HG02623 (cell line): ENCODE measurements around the gene TTC17.
"Not testable (repeated sequence)": the region's sequence is repeated elsewhere in the genome, so short reads cannot be mapped to it uniquely, and the experiment has no call there.

ENCODE experiments used
- ATAC-seq: cut with Tn5 transposase; IDR thresholded peaks from one replicate; pipeline ENCODE4 v1.9.1; 2021; ENCODE audit warnings: moderate library complexity; ENCODE audit not compliant: unreplicated experiment

TTC17 gene, protein sequence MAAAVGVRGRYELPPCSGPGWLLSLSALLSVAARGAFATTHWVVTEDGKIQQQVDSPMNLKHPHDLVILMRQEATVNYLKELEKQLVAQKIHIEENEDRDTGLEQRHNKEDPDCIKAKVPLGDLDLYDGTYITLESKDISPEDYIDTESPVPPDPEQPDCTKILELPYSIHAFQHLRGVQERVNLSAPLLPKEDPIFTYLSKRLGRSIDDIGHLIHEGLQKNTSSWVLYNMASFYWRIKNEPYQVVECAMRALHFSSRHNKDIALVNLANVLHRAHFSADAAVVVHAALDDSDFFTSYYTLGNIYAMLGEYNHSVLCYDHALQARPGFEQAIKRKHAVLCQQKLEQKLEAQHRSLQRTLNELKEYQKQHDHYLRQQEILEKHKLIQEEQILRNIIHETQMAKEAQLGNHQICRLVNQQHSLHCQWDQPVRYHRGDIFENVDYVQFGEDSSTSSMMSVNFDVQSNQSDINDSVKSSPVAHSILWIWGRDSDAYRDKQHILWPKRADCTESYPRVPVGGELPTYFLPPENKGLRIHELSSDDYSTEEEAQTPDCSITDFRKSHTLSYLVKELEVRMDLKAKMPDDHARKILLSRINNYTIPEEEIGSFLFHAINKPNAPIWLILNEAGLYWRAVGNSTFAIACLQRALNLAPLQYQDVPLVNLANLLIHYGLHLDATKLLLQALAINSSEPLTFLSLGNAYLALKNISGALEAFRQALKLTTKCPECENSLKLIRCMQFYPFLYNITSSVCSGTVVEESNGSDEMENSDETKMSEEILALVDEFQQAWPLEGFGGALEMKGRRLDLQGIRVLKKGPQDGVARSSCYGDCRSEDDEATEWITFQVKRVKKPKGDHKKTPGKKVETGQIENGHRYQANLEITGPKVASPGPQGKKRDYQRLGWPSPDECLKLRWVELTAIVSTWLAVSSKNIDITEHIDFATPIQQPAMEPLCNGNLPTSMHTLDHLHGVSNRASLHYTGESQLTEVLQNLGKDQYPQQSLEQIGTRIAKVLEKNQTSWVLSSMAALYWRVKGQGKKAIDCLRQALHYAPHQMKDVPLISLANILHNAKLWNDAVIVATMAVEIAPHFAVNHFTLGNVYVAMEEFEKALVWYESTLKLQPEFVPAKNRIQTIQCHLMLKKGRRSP

GRCh38 chr11:43358801-43359421 is at the start of gene TTC17:
TSS of gene TTC17 (plus strand) at chr11:43358920. CDS start at chr11:43358955, 35 bp downstream.
- ATAC-seq, result peak; percentile 93

DNA sequence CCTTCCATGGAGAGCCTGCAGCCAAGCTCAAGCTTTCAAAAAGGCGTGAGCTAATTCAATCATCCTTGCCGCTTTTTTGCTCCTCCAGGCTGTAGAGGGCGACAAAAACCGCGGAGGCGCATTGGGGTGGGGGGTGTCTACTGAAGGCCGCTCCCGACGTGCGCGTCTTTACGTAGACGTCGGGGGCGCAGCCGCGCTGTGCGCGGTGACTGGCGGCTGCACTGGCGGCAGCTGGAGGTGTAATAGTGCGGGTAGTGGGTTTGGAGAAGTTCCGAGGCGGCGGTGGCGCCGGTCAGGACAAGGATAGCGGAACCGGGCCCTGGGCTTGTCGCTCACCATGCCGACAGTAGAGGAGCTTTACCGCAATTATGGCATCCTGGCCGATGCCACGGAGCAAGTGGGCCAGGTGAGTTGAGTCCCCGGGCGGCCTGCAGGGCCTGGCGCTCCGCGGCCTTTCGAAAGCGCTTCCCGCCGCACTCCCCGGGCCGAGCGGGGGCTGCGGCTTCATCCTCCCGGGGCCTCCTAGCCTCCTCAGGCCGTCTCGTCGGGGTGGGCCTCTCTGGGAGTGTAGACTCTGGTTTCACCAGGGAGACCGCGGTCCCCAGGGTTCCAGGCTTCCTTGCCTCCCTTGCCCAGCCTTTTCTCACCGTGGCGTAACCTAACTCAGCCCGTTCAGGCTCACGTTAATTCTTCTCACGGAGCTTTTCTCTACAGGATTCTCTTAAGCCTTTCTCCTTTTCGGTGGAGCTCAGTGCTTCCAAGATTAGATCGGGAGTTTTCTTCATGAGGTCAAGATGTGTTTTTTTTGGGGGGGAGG is 46.7 kb upstream of the TTC17 start, which contains the start of gene API5:
Gene API5 (plus strand): TSS at position 206 of the 817 bp plus-strand sequence. CDS start 132 bp downstream, at position 338.
- ATAC-seq, result peak; percentile 99

DNA sequence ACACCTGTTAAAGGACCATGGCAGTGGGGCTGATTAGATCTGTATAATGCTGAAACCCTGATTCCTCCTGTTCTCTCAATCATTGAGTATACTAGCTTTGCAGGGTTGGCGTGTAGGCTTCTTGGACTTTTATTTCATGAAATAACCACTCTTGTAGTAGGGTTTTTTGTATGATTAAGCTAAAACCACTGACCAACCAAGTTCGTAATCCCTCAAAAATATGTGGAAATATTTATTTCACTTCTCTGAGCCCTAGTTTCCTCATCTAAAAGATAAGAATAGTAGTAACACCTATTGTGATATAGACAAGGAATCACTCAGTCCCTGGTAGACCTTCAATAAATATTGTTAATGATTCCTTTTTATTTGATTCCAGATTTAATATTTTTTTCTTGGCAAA is 42.8 kb upstream of the TTC17 start:
- no peak for ATAC-seq

GRCh38 chr11:43316451-43316850 is 42.3 kb upstream of the TTC17 start:
- no peak for ATAC-seq

GRCh38 chr11:43327987-43328386 is 30.7 kb upstream of the TTC17 start:
- no peak for ATAC-seq

DNA sequence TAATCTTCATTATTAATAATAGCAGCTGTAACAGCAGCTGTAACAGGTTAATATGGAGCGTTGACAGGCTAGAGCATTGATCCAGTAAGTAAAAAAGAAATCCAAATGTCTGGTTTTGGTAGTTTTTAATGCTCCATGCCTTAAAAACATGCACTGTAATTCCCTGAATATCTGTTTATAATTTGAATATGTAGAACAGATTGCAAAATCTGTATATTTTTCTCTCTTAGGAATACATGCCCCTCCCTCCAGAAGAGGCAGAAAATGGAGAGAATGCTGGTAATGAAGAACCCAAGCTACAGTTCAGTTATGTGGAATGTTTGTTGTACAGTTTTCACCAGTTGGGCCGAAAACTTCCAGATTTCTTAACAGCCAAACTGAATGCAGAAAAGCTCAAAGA is 30.2 kb upstream of the TTC17 start:
- no peak for ATAC-seq

GRCh38 chr11:43341159-43341558 is 17.6 kb upstream of the TTC17 start:
- ATAC-seq, result no peak

DNA sequence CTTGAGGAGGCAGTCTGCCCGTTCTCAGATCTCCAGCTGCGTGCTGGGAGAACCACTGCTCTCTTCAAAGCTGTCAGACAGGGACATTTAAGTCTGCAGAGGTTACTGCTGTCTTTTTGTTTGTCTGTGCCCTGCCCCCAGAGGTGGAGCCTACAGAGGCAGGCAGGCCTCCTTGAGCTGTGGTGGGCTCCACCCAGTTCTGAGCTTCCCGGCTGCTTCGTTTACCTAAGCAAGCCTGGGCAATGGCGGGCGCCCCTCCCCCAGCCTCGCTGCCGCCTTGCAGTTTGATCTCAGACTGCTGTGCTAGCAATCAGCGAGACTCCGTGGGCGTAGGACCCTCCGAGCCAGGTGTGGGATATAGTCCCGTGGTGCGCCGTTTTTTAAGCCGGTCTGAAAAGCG is 7.3 kb upstream of the TTC17 start:
- ATAC-seq, result not testable (repeated sequence)

DNA sequence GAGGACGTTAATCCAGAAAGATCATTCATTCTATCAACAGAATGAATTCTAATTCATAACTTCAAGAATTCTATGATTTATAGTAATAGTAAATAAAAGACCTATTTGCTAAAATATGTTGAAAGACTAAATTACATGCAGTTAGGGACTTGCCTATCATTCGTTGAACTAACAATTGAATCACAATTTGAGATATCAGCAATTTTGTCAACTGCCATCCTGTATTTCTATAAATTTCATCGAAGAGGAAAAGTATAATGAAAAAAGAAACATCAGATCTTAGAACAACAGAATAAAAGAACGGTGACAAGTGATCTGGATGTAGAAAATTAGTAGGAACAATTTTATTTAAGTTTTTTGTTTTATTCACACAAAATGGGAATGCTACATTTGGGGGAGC is 4.4 kb upstream of the TTC17 start:
- no peak for ATAC-seq

GRCh38 chr11:43356336-43356735 is 2.4 kb upstream of the TTC17 start:
- ATAC-seq, result no peak

GRCh38 chr11:43358279-43358800 is 380 bp upstream of the TTC17 start:
- no peak for ATAC-seq

DNA sequence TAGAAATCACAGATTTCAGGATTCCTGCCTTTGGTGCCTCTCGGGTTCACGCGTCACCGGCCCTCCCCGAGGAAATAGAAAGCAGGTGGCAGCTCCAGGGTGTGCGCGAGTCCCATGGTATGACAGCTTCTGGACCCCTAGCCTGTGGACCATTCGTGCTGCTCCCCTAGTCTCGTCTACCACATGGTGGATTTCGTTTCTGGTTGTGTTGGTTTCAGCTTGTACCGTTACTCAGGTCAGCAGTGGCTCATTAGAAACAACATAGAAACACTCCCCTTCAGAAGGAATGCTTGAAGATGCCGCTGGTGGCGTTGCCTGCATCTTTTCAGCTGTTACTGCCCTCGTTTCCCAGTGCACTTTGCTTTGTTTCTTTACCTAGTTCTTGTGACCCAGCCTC is 700 bp downstream of the TTC17 start:
- peak; percentile 37 for ATAC-seq

DNA sequence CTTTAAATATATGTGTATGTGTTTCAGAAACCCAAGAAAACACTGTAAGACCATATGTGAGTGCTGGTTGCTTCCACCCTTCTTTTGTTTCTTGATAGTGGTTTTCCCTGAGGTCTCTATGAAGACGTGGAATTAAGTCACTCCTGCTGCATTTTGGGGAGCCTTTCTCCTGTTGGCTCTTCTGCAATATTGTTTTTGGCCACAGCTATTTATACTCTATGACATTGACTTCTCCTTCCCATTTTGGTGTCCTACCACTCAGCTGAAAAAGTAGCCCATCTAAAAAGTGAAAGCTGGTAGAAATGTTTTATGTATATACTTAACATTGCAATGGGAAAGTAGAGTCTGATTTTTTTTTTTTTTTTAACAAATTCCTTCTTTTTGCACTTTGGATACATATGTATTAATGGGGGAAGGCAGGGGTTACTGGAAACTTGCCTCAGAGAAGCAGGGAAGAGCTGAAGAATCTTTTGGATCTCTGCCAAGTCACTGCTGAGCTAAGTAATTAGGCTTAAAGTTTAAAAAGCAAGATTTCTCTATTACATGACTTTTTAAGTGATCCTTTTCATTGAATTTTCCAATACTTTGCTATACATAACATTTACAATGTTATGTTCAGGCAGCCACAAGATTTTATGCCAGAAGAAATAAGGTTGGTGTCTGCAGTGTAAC is 1.8 kb downstream of the TTC17 start:
- no peak for ATAC-seq

GRCh38 chr11:43366677-43367076 is 8.0 kb downstream of the TTC17 start:
- no peak for ATAC-seq

GRCh38 chr11:43367382-43368178 is 8.9 kb downstream of the TTC17 start:
- ATAC-seq, result peak; percentile 34

GRCh38 chr11:43376065-43376464 is 17.3 kb downstream of the TTC17 start:
- no peak for ATAC-seq

GRCh38 chr11:43376594-43376993 is 17.9 kb downstream of the TTC17 start:
- no peak for ATAC-seq

- ATAC-seq, result no peak
These were observed 18.7 kb downstream of the TTC17 start for GRCh38 chr11:43377389-43377788.
